Heart right ventricle (tissue), 16 donors: Measurements from ENCODE around the gene UBE2J2. TPM values are rescaled to one million over a fixed set of nuclear protein-coding genes. Genes with fewer than 3 reads are reported as not detected.

Experiments used
- ATAC-seq, 8 donors: fragments of 200-7000 bp; cut with Tn5 transposase; one replicate each; pipeline ENCODE4 v1.9.1; 2020; ENCODE audit warnings: mild to moderate bottlenecking in 8 of 8, moderate library complexity in 8 of 8, moderate number of reproducible peaks in 1 of 8
- DNase-seq, 2 donors: peaks; one replicate each; pipeline ENCODE4 v3.0.0-alpha.2; 2020
- H3K27ac ChIP-seq, 10 donors: fragments of 200-600 bp; sonication (generic) in 2 of 10; one replicate each; pipeline versions ENCODE4 v1.5.0 to v1.8.0; 2020 to 2022; ENCODE audit warnings: mild to moderate bottlenecking in 3 of 10
- H3K27me3 ChIP-seq, 7 donors: fragments of 200-600 bp; one replicate each; pipeline ENCODE4 v1.8.0; 2021 to 2022; ENCODE audit warnings: mild to moderate bottlenecking in 2 of 7
- H3K36me3 ChIP-seq, 9 donors: fragments of 200-600 bp; sonication (generic) in 1 of 9; one replicate each; pipeline versions ENCODE4 v1.5.0 to v1.8.0; 2020 to 2022; ENCODE audit warnings: mild to moderate bottlenecking in 2 of 9
- H3K4me1 ChIP-seq, 9 donors: fragments of 200-600 bp; sonication (generic) in 1 of 9; one replicate each; pipeline versions ENCODE4 v1.5.0 to v1.8.0; 2020 to 2022; ENCODE audit warnings: mild to moderate bottlenecking in 4 of 9
- H3K4me3 ChIP-seq, 10 donors: fragments of 200-600 bp; sonication (generic) in 2 of 10; one replicate each; pipeline versions ENCODE4 v1.5.0 to v1.8.0; 2020 to 2022; ENCODE audit warnings: mild to moderate bottlenecking in 7 of 10, moderate library complexity in 2 of 10
- H3K9me3 ChIP-seq, 11 donors: fragments of 200-600 bp in 10 of 11; sonication (generic) in 2 of 11; one replicate each; pipeline versions ENCODE4 v1.5.0 to v1.8.0; 2013 to 2022; ENCODE audit warnings: mild to moderate bottlenecking in 2 of 11, control low read depth in 1 of 11, moderate library complexity in 1 of 11
- WGBS, 2 donors: extraction: QIAGEN DNeasy Blood & Tissue Kit; methylation state at CpG; one replicate each; pipeline ENCODE4 v1.1.7; 2013; ENCODE audit warnings: inconsistent platforms in 1 of 2; 5-methylcytosine and 5-hydroxymethylcytosine counted together
- intact Hi-C, 10 donors: fragments of 100-400 bp; cut with DNase I; formaldehyde crosslinking; loops; one replicate each; pipeline versions ENCODE4 v1.11.1 to v1.14.2; 2022
- polyA plus RNA-seq, 2 donors: library from polyadenylated mRNA; stranded (reverse); fragments of 200-250 nt; gene quantifications; one replicate each; pipeline ENCODE4 v1.2.3, GENCODE V29; 2013
- total RNA-seq, 10 donors: library from RNA; stranded (reverse); fragmentation: NEBNext Ultra II Directional in 3 of 10; extraction: Animal tissue kit (Norgen Biotek cat#: 25700) in 3 of 10; gene quantifications; one replicate each; pipeline versions ENCODE4 v1.2.1 to v1.2.4, GENCODE V29; 2021 to 2023
- TF ChIP-seq, protein P1 (sequence below), 9 donors: fragments of 200-600 bp; sonication (generic) in 2 of 9; IDR thresholded peaks; one replicate each; pipeline versions ENCODE4 v1.5.0 to v1.8.0; 2021 to 2022; ENCODE audit warnings: antibody characterized with exemption in 9 of 9, mild to moderate bottlenecking in 5 of 9, moderate library complexity in 1 of 9
- donor health status: Arrhythmogenic right ventricular cardiomyopathy.
- donor health status: ischemic (EF 13 %, LVEDD 7.1; RV severe dilation, severe dysfunction).
- donor health status: healthy with polysubstance abuse.
- donor health status: DM: no; HTN: yes; CAD: no.
- donor health status: DM: no; HTN: no; CAD: no.
- donor health status: ischemic (EF 25% LVEDD 6.9; RV normal size, moderate dysfunction).
- donor health status: ischemic (EF 25% LVEDD 5.7; RV mildly dilated, moderate dysfunction).
- donor health status: healthy.
- donor health status: DM: yes; HTN: yes; CAD: no.
- donor health status: Ischemic cardiomyopathy.
- donor health status: ischemic (EF 35%, LVEDD 5.7; RV mildly dilated, moderate dysfunction).
- donor health status: nonischemic (EF 11% LVEDD 7.7; RV severe dilation, severe dysfunction).
- donor health status: DM: yes; HTN: yes; CAD: no.
- donor health status: PGD.
- donor health status: ischemic (EF 29% LVEDD 5.4; RV normal size, mild dysfunction).
- donor health status: nonischemic (EF 23%, LVEDD 6.1; RV moderate dilation, normal function).

Gene UBE2J2
- total and polyA plus RNA-seq, 12 donors = 23.5 to 44.1 (median 30.5) TPM

DNA sequence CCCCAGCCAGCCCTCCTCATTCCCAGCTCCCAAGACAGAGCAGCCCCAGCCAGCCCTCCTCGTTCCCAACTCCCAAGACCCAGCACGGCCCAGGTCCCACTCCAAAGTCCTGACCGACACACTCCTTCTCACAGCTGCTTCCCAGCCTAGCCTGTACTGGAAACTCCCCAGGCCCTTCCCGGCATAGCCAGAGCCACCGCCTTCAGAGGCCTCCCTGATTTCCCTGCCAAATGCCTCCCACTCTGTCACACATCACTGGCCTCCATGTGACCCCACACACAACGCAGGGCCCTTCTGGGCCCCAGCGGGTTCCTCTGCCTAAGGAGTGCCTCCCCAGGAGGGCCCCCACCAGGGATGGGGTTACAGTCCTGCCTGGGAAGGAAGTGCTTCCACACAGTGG is 2.8 kb downstream of the UBE2J2 start:
- 57 to 61% methylated on average over 7 of the region's 7 CpGs for WGBS, 2 donors
- Histone ChIP-seq H3K27me3 (no peaks in the 10 kb centered on the region), H3K4me3 (peak overlapping the region in 5 of 10 donors; percentile 2 to 97 (median 9)), H3K4me1 (peaks cover 26 to 49% (median 41%) of the 10 kb centered on the region in 9 donors), H3K27ac (peak overlapping the region in 4 of 10 donors; percentile 11 to 51 (median 41)), H3K9me3 (no peaks in the 10 kb centered on the region), H3K36me3 (peaks cover 0 to 50% (median 6%) of the 10 kb centered on the region in 9 donors)
- ATAC-seq (peak in 1 of 8 donors; percentile 19), DNase-seq (no peak)
- TF ChIP-seq, protein P1, sequence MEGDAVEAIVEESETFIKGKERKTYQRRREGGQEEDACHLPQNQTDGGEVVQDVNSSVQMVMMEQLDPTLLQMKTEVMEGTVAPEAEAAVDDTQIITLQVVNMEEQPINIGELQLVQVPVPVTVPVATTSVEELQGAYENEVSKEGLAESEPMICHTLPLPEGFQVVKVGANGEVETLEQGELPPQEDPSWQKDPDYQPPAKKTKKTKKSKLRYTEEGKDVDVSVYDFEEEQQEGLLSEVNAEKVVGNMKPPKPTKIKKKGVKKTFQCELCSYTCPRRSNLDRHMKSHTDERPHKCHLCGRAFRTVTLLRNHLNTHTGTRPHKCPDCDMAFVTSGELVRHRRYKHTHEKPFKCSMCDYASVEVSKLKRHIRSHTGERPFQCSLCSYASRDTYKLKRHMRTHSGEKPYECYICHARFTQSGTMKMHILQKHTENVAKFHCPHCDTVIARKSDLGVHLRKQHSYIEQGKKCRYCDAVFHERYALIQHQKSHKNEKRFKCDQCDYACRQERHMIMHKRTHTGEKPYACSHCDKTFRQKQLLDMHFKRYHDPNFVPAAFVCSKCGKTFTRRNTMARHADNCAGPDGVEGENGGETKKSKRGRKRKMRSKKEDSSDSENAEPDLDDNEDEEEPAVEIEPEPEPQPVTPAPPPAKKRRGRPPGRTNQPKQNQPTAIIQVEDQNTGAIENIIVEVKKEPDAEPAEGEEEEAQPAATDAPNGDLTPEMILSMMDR (IDR thresholded peaks at IDR 0.05) = no peak
- intact Hi-C loops = loop anchor here in 1 of 10 donors (5.0 kb wide), 1 partner anchor 39 kb away; the partner anchor contains the start of genes B3GALT6 and SDF4

DNA sequence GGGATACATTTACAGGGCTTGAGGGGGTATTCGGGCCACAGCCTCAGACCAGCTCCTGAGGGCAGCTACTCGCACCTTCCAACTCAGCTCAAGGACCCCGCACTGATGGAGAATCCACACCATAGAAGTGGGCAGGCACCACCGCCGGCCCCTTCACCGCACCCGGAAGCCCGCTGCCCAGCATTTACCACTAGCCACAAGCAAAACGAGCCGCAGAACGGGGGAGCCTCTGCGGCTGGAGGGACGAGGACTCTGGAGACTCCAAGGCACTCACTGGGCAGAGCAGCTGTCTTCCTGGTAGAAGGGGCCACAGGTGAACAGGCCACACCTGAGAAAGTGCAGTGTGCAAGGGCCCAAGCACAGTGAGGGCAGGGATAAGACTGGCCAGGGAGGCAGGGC is 5.4 kb downstream of the UBE2J2 start:
- ATAC-seq (no peak), DNase-seq (no peak)
- no peaks in the 10 kb centered on the region for H3K27me3 ChIP-seq
- H3K36me3 ChIP-seq = peaks cover 0 to 74% (median 18%) of the 10 kb centered on the region in 9 donors
- intact Hi-C loops = no loop called here
- no peak overlapping the region for H3K4me3 ChIP-seq
- TF ChIP-seq, protein P1 (IDR thresholded peaks at IDR 0.05) = no peak
- H3K9me3 ChIP-seq = no peaks in the 10 kb centered on the region
- peaks cover 21 to 40% (median 34%) of the 10 kb centered on the region in 9 donors for H3K4me1 ChIP-seq
- H3K27ac ChIP-seq = no peak overlapping the region
- 93 to 96% methylated on average over 13 of the region's 13 CpGs for WGBS, 2 donors

DNA sequence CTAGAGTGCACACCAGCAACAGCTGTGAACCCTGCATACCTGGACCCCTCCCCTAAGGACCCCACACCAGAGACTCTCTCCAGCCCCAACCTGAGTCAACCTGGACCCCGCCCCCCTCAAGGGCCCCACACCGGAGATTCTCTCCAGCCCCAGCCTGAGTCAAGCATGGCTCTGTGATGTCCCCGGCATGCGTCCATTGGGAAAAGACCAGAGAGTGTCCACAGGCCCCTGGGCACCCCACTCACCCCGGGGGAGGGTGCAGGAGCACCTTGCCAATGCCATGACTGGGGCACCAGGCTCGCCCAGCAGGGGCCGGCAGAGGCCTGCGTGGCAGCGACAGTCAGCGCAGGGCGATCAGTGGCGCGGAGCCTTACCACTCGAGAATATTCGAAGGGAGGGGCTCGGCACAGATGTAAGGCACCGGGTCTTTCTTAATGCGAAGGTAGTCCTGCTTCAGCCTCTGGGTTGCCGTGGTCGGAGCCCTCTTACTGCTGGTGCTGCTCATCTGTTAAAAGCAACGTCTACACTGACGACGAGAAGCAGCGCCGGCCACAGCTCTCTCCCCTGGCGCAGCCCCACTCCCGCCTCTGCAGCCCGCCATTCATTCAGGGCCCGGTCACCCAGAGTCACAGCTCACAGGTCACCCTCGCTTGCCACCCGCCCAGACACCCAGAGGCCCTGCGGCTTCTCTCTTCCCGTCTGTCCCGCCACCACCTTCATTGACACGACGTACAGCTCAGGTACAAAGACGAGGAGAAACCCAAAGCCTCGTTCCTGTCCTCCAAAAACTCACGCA is 6.0 kb downstream of the UBE2J2 start:
- TF ChIP-seq, protein P1 (IDR thresholded peaks at IDR 0.05) = no peak

DNA sequence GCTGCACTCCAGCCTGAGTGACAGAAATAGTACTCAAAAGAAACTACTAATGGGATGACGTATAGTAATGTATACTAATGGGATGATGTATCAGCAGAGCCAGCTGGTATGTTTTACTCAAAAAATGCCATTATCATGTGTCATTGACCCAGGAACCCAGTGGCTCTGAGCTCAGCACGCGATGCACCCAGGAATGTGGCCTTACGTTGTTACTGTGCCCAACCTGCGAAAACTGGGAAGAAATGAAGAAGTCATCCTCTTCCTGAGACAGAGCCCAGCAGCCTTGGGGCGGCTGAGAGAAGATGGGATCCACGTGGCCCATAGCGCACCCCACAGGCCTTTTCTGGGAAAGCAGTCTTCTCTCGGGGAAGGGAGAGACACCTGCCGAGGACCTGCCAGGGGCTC is 8.8 kb downstream of the UBE2J2 start:
- TF ChIP-seq, protein P1 (IDR thresholded peaks at IDR 0.05) = peak in 1 of 9 donors; percentile 10
- H3K4me3 ChIP-seq = no peak overlapping the region
- no peak for DNase-seq
- H3K9me3 ChIP-seq = no peaks in the 10 kb centered on the region
- no peak for ATAC-seq
- H3K27ac ChIP-seq = no peak overlapping the region
- 81 to 82% methylated on average over 10 of the region's 10 CpGs for WGBS, 2 donors
- H3K36me3 ChIP-seq = peaks cover 0 to 95% (median 28%) of the 10 kb centered on the region in 9 donors
- intact Hi-C loops = no loop called here
- no peaks in the 10 kb centered on the region for H3K27me3 ChIP-seq
- peaks cover 2 to 37% (median 21%) of the 10 kb centered on the region in 9 donors for H3K4me1 ChIP-seq

More for the DNA sequence above, 6.0 kb downstream of the UBE2J2 start:
- Histone ChIP-seq H3K36me3 (peaks cover 0 to 80% (median 24%) of the 10 kb centered on the region in 9 donors), H3K4me1 (peaks cover 21 to 37% (median 30%) of the 10 kb centered on the region in 9 donors), H3K27ac (no peak overlapping the region), H3K4me3 (no peak overlapping the region), H3K27me3 (no peaks in the 10 kb centered on the region), H3K9me3 (no peaks in the 10 kb centered on the region)
- intact Hi-C loops = no loop called here
- DNase-seq = no peak
- WGBS, 2 donors = 94 to 96% methylated on average over 39 of the region's 39 CpGs
- no peak for ATAC-seq
